ENCODE data around the gene PAFAH1B2.
"Not testable (repeated sequence)": the region's sequence is repeated elsewhere in the genome, so short reads cannot be mapped to it uniquely, and the experiment has no call there.

PAFAH1B2 gene

DNA sequence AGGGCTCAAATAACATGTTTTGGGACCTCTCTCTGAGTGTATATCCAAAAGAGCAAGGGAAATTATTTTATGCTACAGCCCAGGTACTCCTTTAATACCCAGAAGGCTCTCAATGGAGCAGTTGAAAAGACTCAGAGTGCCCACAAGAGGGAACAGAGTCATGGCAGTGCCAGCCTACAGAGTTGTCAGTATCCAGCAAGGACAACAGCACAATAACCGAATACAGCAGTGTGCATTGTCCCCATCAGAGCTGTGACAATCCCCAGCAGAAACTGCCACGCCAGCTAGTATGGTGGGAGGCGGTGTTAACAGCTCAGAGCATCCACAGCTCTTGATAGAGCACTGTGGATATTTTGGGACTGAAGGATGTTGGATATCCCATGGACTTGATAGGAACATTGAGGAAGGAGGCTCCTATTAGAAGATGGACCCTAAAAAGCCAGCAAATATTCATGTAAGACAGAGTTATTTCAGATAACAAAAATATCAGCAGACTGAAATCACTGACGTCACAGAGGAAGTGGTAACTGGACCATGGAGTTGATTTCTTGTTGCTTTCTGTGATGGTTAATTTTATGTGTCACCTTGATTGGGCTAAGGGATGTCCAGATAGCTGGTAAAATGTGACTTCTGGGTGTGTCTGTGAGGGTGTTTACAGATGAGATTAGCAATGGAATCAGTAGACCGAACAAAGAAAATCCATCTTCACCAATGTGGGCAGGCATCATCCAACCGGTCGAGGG lies 17.7 kb upstream of the PAFAH1B2 start:
- Histone ChIP-seq H2BK5ac (ENCODE audit: low read length) (no peak overlapping the region), H3K36me3 (ENCODE audit: control insufficient read depth, insufficient read depth, low read length) (no peaks in the 10 kb centered on the region), H3K4ac (ENCODE audit: low read depth, low read length) (no peak overlapping the region), H4K5ac (ENCODE audit: low read length) (no peak overlapping the region), H3K4me3 (ENCODE audit: low read length) (no peak overlapping the region), H3K27ac (ENCODE audit: low read depth, low read length) (no peak overlapping the region), H2AK5ac (ENCODE audit: low read length) (no peak overlapping the region), H3K56ac (ENCODE audit: low read length) (no peak overlapping the region), H2BK15ac (replicated peaks; ENCODE audit: low read depth) (no peak overlapping the region), H4K8ac (ENCODE audit: low read depth, low read length) (no peak overlapping the region), H3K23ac (ENCODE audit: low read length) (no peak overlapping the region), H3K9ac (ENCODE audit: low read length) (no peak overlapping the region), H3K79me1 (ENCODE audit: low read length) (no peaks in the 10 kb centered on the region), H2BK120ac (ENCODE audit: low read depth, low read length) (no peak overlapping the region), H3K4me1 (ENCODE audit: control insufficient read depth, low read depth, low read length) (no peaks in the 10 kb centered on the region), H3K27me3 (ENCODE audit: insufficient read depth, low read length, poor library complexity) (no peaks in the 10 kb centered on the region), H3K18ac (ENCODE audit: low read length) (no peak overlapping the region), H3K79me2 (ENCODE audit: control insufficient read depth, insufficient read depth, low read length) (no peaks in the 10 kb centered on the region), H3K4me2 (ENCODE audit: low read length) (no peak overlapping the region)
- WGBS (ENCODE audit: extremely low coverage, insufficient coverage, low lambda C conversion rate) = no CpG with 5 or more reads among the region's 7 CpGs
- DNase-seq = no peak

GRCh38 chr11:117127171-117127901 lies 16.8 kb upstream of the PAFAH1B2 start:
- no CpG with 5 or more reads among the region's 6 CpGs for WGBS (ENCODE audit: extremely low coverage, insufficient coverage, low lambda C conversion rate)
- Histone ChIP-seq H3K9ac (ENCODE audit: low read length) (no peak overlapping the region), H3K4me3 (ENCODE audit: low read length) (no peak overlapping the region), H3K4me2 (ENCODE audit: low read length) (no peak overlapping the region), H2BK120ac (ENCODE audit: low read depth, low read length) (no peak overlapping the region), H4K8ac (ENCODE audit: low read depth, low read length) (no peak overlapping the region), H3K23ac (ENCODE audit: low read length) (no peak overlapping the region), H3K79me2 (ENCODE audit: control insufficient read depth, insufficient read depth, low read length) (no peaks in the 10 kb centered on the region), H3K56ac (ENCODE audit: low read length) (no peak overlapping the region), H3K27me3 (ENCODE audit: insufficient read depth, low read length, poor library complexity) (no peaks in the 10 kb centered on the region), H3K4me1 (ENCODE audit: control insufficient read depth, low read depth, low read length) (no peaks in the 10 kb centered on the region), H2BK15ac (replicated peaks; ENCODE audit: low read depth) (no peak overlapping the region), H3K18ac (ENCODE audit: low read length) (no peak overlapping the region), H3K27ac (ENCODE audit: low read depth, low read length) (no peak overlapping the region), H3K36me3 (ENCODE audit: control insufficient read depth, insufficient read depth, low read length) (no peaks in the 10 kb centered on the region), H3K79me1 (ENCODE audit: low read length) (no peaks in the 10 kb centered on the region), H2BK5ac (ENCODE audit: low read length) (no peak overlapping the region), H2AK5ac (ENCODE audit: low read length) (no peak overlapping the region), H4K5ac (ENCODE audit: low read length) (no peak overlapping the region), H3K4ac (ENCODE audit: low read depth, low read length) (no peak overlapping the region)
- no peak for DNase-seq

DNA sequence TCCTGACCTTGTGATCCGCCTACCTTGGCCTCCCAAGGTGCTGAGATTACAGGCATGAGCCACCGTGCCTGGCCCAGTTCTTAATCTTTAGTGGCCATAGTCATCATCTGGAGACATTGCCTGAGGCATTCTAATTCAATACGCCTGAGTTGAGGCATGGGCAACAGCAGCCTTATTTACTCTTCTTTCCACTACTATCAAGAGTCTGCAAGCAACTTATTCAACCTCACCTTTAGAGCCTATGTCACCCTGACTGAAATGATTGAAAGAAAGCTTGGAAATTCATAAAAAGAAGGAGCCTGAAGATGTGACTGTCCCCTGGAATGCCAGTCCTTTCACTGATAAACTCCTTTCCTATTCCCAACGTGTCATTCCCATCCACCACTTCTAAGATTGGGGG lies 15.8 kb upstream of the PAFAH1B2 start:
- no peak overlapping the region for H3K9ac ChIP-seq (ENCODE audit: low read length)
- no peak overlapping the region for H3K4me2 ChIP-seq (ENCODE audit: low read length)
- no CpG with 5 or more reads among the region's 4 CpGs for WGBS (ENCODE audit: extremely low coverage, insufficient coverage, low lambda C conversion rate)
- H3K36me3 ChIP-seq (ENCODE audit: control insufficient read depth, insufficient read depth, low read length) = no peaks in the 10 kb centered on the region
- peak; percentile 16 for DNase-seq
- H2BK120ac ChIP-seq (ENCODE audit: low read depth, low read length) = no peak overlapping the region
- H3K4me1 ChIP-seq (ENCODE audit: control insufficient read depth, low read depth, low read length) = no peaks in the 10 kb centered on the region
- H2BK5ac ChIP-seq (ENCODE audit: low read length) = no peak overlapping the region
- no peaks in the 10 kb centered on the region for H3K79me1 ChIP-seq (ENCODE audit: low read length)
- H3K4me3 ChIP-seq (ENCODE audit: low read length) = no peak overlapping the region
- no peak overlapping the region for H4K8ac ChIP-seq (ENCODE audit: low read depth, low read length)
- H3K56ac ChIP-seq (ENCODE audit: low read length) = no peak overlapping the region
- H3K23ac ChIP-seq (ENCODE audit: low read length) = no peak overlapping the region
- no peak overlapping the region for H2AK5ac ChIP-seq (ENCODE audit: low read length)
- H3K4ac ChIP-seq (ENCODE audit: low read depth, low read length) = no peak overlapping the region
- H2BK15ac ChIP-seq (replicated peaks; ENCODE audit: low read depth) = no peak overlapping the region
- H3K27me3 ChIP-seq (ENCODE audit: insufficient read depth, low read length, poor library complexity) = no peaks in the 10 kb centered on the region
- no peaks in the 10 kb centered on the region for H3K79me2 ChIP-seq (ENCODE audit: control insufficient read depth, insufficient read depth, low read length)
- H3K27ac ChIP-seq (ENCODE audit: low read depth, low read length) = no peak overlapping the region
- no peak overlapping the region for H4K5ac ChIP-seq (ENCODE audit: low read length)
- no peak overlapping the region for H3K18ac ChIP-seq (ENCODE audit: low read length)

- not testable (repeated sequence) for H3K4ac ChIP-seq (ENCODE audit: low read depth, low read length); H3K4me2 ChIP-seq (ENCODE audit: low read length); H3K79me1 ChIP-seq (ENCODE audit: low read length); H3K56ac ChIP-seq (ENCODE audit: low read length); H3K27me3 ChIP-seq (ENCODE audit: insufficient read depth, low read length, poor library complexity); H3K18ac ChIP-seq (ENCODE audit: low read length); H3K36me3 ChIP-seq (ENCODE audit: control insufficient read depth, insufficient read depth, low read length); H2BK120ac ChIP-seq (ENCODE audit: low read depth, low read length); H4K5ac ChIP-seq (ENCODE audit: low read length); H3K27ac ChIP-seq (ENCODE audit: low read depth, low read length); H2AK5ac ChIP-seq (ENCODE audit: low read length); H3K23ac ChIP-seq (ENCODE audit: low read length); H4K8ac ChIP-seq (ENCODE audit: low read depth, low read length); H3K4me1 ChIP-seq (ENCODE audit: control insufficient read depth, low read depth, low read length); H2BK5ac ChIP-seq (ENCODE audit: low read length); DNase-seq; H3K4me3 ChIP-seq (ENCODE audit: low read length); H3K79me2 ChIP-seq (ENCODE audit: control insufficient read depth, insufficient read depth, low read length); H2BK15ac ChIP-seq (replicated peaks; ENCODE audit: low read depth); H3K9ac ChIP-seq (ENCODE audit: low read length)
- no CpG with 5 or more reads among the region's 7 CpGs for WGBS (ENCODE audit: extremely low coverage, insufficient coverage, low lambda C conversion rate)
Observed at GRCh38 chr11:117130396-117130795, 13.7 kb upstream of the PAFAH1B2 start.

- Histone ChIP-seq H3K79me2 (ENCODE audit: control insufficient read depth, insufficient read depth, low read length) (no peaks in the 10 kb centered on the region), H3K18ac (ENCODE audit: low read length) (no peak overlapping the region), H3K56ac (ENCODE audit: low read length) (no peak overlapping the region), H4K8ac (ENCODE audit: low read depth, low read length) (no peak overlapping the region), H3K4ac (ENCODE audit: low read depth, low read length) (no peak overlapping the region), H3K79me1 (ENCODE audit: low read length) (no peaks in the 10 kb centered on the region), H3K36me3 (ENCODE audit: control insufficient read depth, insufficient read depth, low read length) (no peaks in the 10 kb centered on the region), H3K4me2 (ENCODE audit: low read length) (no peak overlapping the region), H3K4me1 (ENCODE audit: control insufficient read depth, low read depth, low read length) (no peaks in the 10 kb centered on the region), H2BK15ac (replicated peaks; ENCODE audit: low read depth) (no peak overlapping the region), H3K9ac (ENCODE audit: low read length) (no peak overlapping the region), H2BK5ac (ENCODE audit: low read length) (no peak overlapping the region), H4K5ac (ENCODE audit: low read length) (no peak overlapping the region), H2BK120ac (ENCODE audit: low read depth, low read length) (no peak overlapping the region), H3K27me3 (ENCODE audit: insufficient read depth, low read length, poor library complexity) (no peaks in the 10 kb centered on the region), H3K23ac (ENCODE audit: low read length) (no peak overlapping the region), H3K27ac (ENCODE audit: low read depth, low read length) (no peak overlapping the region), H2AK5ac (ENCODE audit: low read length) (no peak overlapping the region), H3K4me3 (ENCODE audit: low read length) (no peak overlapping the region)
- WGBS (ENCODE audit: extremely low coverage, insufficient coverage, low lambda C conversion rate) = no CpG with 5 or more reads among the region's 7 CpGs
- DNase-seq = no peak
Observed at GRCh38 chr11:117130879-117131278, 13.2 kb upstream of the PAFAH1B2 start.

Measured in mesendoderm (in vitro differentiated cells).